Prostate gland (tissue), 2 donors: ENCODE data around the gene XRCC4.

Source experiments
- CTCF ChIP-seq, 4 experiments: fragments of 200-600 bp in 2 of 4; fragments of 450-650 bp in 2 of 4; sonication (generic) in 2 of 4; IDR thresholded peaks; 1 replicate in 3 of 4; 2 replicates in 1 of 4; pipeline ENCODE4 v1.5.1; 2016 to 2019; ENCODE audit warnings: antibody characterized with exemption in 4 of 4, mild to moderate bottlenecking in 2 of 4, moderate library complexity in 2 of 4
- POLR2A ChIP-seq: fragments of 450-650 bp; IDR thresholded peaks from one replicate; pipeline ENCODE4 v1.6.1; 2016; ENCODE audit warnings: antibody characterized with exemption, mild to moderate bottlenecking

- TF ChIP-seq POLR2A (no peak), CTCF (IDR thresholded peaks at IDR 0.05) (no peak)
These were observed 285.2 kb downstream of the XRCC4 start for GRCh38 chr5:83362526-83362925.
